SH-SY5Y (cell line): ENCODE results near the gene CLCN7.

Experiments used
- GATA2 ChIP-seq: IDR thresholded peaks from 2 replicates; pipeline ENCODE4 v1.6.1; 2011; ENCODE audit warnings: mild to moderate bottlenecking, low read depth, low read length
- GATA3 ChIP-seq: IDR thresholded peaks from 2 replicates; pipeline ENCODE4 v1.6.1; 2011; ENCODE audit warnings: low read depth, mild to moderate bottlenecking, low read length, moderate library complexity

Gene CLCN7

GRCh38 chr16:1506494-1507213 lies 31.8 kb upstream of the CLCN7 start:
- TF ChIP-seq GATA3 (no peak), GATA2 (no peak)

- no peak for TF ChIP-seq GATA3
- TF ChIP-seq GATA2: no peak
Measured at GRCh38 chr16:1505912-1506311, 31.1 kb upstream of the CLCN7 start.

- TF ChIP-seq GATA3: no peak
- no peak for TF ChIP-seq GATA2
Measured at GRCh38 chr16:1505073-1505844, 30.4 kb upstream of the CLCN7 start.

GRCh38 chr16:1503110-1503955 lies 28.5 kb upstream of the CLCN7 start:
- TF ChIP-seq GATA3 (no peak), GATA2 (no peak)

- TF ChIP-seq GATA3 (no peak), GATA2 (no peak)
Measured at GRCh38 chr16:1502092-1503004, 27.5 kb upstream of the CLCN7 start.

GRCh38 chr16:1501630-1502029 lies 26.8 kb upstream of the CLCN7 start:
- TF ChIP-seq GATA2: no peak

DNA sequence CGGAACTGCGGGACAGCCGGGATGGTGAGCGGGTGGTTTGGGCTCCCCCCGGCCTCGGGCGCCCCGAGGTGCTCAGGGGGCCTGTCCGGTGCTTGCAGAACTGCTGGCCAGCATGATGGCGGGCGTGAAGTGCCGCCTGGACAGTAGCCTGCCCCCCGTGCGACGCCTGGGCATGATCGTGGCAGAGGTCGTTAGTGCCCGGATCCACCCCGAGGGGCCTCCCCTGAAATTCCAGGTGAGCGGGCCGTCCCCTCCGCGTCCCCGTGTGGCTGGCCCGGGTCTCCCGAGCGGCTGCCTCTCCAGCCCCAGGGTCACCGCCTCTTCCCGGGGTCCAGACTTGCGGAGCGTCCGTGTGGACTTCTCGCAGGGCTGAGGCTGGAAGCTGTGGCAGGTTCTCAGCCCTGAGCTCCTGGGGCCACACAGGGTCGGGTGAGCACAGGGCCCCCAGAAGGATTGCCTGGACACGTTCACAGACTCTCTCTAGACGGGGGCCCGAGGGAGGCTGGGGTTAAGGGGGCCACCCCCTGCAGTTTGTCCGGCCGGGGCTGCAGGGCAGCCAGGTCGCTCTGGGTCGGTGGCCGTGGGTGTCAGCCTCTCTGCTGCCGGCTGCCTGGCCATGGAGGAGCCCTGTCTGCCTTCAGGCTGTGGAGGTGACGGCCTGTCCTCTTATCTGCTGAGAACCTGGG lies 25.8 kb upstream of the CLCN7 start:
- no peak for TF ChIP-seq GATA3
- no peak for TF ChIP-seq GATA2

DNA sequence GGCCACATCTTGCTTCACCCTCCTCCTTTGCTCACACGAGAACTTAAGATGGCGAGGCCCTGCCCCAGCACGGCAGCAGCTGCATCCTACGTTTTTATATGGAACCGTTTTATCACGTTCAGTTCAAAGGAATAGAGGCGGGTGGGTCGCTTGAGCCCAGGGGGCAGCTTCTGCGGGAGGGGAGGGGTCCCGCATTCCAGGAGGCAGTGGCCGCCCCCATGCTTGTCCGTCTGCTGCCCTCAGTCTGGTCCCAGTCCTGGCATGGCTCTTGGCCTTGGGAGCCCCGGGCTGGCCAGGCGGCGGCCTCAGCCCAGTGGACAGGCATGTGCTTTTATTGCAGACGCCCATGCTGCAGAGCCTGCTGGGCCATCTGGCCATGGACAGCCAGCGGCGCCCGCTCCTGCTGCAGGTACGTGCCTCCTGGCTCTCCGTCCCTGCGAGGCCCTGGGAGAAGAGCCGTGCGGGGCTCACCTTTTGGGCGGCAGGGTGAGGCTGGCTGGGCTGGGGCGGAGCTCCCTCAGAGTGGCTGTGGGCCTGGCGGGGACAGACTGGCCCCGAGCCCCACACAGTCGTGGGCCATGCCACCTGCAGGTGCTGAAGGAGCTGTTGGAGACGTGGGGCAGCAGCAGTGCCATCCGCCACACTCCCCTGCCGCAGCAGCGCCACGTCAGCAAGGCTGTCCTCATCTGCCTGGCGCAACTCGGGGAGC lies 25.1 kb upstream of the CLCN7 start:
- no peak for TF ChIP-seq GATA3
- no peak for TF ChIP-seq GATA2

DNA sequence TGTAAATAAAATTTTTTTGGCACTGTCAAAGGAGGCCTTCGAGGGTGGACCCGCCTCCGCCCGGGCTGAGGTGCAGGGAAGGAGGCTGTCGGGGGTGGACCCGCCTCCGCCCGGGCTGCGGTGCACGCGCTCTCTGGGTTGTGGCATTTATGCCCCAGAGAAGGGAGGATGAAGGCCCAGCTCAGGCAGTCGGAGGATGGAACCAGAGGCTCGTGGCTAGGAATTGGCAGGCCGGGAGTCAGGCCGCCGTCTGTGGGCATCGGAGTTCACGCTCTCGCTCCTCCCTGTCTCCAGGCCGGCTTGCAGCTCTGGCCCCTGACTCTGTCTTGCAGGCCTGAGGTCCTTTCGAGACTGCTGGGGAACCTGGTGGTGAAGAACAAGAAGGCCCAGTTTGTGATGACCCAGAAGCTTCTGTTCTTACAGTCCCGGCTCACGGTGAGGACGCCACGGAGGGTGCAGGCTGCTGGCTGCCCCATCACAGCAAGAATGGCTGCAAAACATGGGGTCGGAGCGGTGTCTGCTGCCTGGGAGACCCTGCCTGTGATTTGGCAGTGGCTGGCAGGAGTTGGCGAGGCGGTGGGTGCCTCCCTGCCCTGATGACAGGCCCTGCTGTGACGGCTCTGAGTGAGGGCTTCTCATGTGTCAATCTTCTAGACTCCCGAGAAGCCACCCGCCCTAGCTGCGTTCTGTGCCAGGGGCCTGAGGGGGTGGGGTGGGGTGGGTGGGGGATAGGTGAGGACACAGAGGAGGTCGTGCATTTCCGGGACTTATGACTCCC lies 24.3 kb upstream of the CLCN7 start:
- TF ChIP-seq GATA2 (no peak), GATA3 (no peak)

DNA sequence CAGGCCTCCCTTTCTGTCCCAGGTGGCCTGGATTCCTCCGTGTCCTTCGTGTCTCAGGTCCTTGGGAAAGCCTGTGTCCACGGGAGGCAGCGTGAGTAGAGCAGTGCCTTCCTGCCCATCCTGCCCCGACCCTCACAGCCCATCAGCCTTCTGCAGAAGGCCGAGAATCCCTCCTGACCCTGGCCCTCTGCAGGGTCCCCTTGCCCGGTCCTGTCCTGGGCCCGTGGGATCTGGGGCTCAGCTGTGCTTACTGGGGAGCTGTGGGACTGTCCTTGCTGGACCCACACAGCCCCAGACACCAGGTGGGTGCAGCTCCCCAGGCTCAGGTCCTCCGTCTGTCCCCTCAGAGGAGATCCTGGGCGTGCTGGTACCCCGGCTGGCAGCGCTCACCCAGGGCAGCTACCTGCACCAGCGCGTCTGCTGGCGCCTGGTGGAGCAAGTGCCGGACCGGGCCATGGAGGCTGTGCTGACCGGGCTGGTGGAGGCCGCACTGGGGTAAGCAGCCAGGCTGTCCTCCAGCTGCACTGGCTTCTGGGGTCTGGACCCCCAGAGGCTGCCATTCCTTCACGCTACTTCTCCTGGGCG lies 22.3 kb upstream of the CLCN7 start:
- TF ChIP-seq GATA2: no peak
- TF ChIP-seq GATA3: no peak

GRCh38 chr16:1496464-1496863 lies 21.6 kb upstream of the CLCN7 start:
- TF ChIP-seq GATA3 (no peak), GATA2 (no peak)

DNA sequence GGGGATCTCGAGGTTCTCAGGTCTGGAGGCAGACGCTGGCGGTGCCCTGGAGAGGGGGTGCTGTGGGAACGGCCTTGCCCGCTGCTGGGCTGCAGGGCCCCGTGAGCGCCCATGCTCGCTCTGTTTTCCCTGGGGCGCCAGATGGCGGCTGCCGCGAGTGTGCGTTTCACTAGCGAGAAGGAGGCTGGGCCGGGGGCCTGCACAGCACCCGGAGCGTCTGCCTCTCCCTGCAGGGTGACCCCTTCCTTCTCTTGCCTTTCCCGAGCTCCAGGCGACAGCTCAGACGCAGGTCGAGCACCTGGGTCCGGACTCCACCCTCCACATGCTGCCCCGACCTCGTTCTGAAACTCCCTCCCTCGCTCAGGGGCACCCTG lies 21.0 kb upstream of the CLCN7 start:
- TF ChIP-seq GATA2: no peak
- no peak for TF ChIP-seq GATA3
